GM21528 (cell line): ENCODE data around the gene TRUB2.
"Not testable (repeated sequence)": the region's sequence is repeated elsewhere in the genome, so short reads cannot be mapped to it uniquely, and the experiment has no call there.

Source experiments
- ATAC-seq: cut with Tn5 transposase; IDR thresholded peaks from one replicate; pipeline ENCODE4 v1.9.1; 2021; ENCODE audit warnings: mild to moderate bottlenecking, moderate library complexity; ENCODE audit not compliant: unreplicated experiment, low FRiP score

TRUB2 gene

DNA sequence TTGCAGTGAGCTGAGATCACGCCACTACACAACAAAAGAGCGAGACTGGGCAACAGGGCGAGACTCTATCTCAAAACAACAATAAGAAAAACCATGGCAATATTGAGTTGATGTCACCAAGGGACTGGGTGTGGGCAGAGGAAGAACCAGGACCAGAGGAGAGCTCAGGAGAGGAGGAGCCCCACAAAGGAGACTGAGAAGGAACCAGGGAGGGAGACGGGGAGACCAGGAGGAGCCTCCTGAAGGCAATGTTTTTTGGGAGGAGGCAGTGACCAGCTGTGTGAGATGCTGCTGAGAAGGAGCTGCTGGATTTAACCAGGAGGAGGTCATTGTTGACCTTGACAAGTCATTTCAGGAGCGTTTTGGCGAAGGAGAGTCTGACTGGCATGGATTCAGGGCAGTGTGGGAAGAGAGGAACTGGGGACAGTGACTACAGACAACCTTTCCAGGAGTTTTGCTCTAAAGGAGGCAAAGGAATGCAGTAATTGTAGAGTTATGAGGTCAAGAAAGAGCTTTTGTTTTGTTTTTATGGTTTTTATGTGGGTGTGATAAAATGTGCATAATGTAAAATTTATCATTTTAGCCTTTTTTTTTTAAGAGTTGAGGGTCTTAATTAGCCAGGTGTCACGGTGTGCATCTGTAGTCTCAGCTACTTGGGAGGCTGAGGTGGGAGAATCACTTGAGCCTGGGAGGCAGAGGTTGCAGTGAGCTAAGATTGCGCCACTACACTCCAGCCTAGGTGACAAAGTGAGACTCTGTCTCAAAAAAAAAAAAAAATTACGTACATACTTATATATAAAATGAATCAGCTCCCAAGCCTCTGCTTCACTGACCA, 17.9 kb downstream of the TRUB2 start:
- no peak for ATAC-seq

GRCh38 chr9:128298535-128299482, 23.4 kb downstream of the TRUB2 start:
- ATAC-seq: no peak

DNA sequence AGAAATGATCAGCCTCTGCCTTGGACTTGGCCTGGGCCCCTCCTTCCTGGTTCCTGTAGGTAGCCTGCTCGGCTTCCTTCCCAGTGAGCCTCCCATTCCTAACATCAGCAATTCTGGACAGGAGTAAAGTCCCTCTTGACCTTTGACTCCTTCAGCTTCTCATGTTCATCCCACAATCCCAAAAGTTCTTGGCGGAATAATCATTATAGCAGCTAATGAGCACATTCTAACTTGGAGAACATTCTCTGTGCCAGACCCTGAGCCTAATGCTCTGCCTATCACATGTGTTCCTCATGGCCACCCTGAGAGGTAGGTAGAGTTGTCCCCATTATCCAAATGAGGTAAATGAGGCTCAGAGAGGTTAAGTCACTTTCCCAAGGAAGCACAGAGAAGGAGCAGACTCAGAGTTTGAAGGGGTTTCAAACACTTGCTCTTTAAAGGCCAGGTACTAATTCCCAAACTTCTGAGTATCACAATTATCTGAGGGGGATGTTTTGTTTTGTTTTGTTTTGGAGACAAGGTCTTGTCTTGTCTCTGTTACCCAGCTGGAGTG, 24.9 kb downstream of the TRUB2 start:
- ATAC-seq: no peak

- no peak for ATAC-seq
Measured at GRCh38 chr9:128296340-128297220, 25.7 kb downstream of the TRUB2 start.

DNA sequence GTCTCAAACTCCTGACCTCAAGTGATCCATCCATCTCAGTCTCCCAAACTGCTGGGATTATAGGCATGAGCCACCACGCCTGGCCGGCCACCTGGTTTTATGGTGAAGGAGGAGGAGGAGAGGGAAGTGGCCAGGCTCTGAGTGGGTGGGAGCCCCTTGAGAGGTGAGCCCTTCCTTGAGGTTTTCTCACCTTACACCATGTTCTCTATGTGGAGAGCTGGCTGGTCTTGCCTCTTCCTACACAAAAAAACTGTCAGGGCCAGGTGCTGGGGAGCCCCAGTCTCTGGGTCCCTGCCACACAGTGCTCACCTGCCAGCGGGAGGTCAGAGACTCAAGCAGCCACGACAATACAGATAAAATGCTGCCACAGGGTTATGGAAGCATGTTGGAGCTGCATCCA, 28.1 kb downstream of the TRUB2 start:
- no peak for ATAC-seq

- ATAC-seq: no peak
Measured at GRCh38 chr9:128293091-128293490, 29.2 kb downstream of the TRUB2 start.

DNA sequence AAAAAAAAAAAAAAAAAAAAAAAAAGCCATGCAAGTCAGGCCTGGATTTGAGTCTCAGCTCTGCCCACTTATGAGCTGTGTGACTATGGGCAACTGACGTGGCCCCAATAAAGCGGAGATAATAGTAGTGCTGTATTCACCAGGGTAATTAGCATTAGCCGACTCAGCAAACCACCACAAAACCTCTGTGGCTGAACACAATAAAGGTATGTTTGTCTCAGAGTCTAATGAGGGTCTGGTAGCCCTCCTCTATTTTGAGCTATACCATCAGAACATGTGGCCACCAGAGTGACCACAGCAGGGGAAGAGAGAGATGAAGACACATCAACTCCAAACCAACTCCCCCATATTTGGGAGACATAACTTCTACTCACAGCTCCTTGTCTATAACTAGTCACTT, 30.2 kb downstream of the TRUB2 start:
- ATAC-seq: no peak

DNA sequence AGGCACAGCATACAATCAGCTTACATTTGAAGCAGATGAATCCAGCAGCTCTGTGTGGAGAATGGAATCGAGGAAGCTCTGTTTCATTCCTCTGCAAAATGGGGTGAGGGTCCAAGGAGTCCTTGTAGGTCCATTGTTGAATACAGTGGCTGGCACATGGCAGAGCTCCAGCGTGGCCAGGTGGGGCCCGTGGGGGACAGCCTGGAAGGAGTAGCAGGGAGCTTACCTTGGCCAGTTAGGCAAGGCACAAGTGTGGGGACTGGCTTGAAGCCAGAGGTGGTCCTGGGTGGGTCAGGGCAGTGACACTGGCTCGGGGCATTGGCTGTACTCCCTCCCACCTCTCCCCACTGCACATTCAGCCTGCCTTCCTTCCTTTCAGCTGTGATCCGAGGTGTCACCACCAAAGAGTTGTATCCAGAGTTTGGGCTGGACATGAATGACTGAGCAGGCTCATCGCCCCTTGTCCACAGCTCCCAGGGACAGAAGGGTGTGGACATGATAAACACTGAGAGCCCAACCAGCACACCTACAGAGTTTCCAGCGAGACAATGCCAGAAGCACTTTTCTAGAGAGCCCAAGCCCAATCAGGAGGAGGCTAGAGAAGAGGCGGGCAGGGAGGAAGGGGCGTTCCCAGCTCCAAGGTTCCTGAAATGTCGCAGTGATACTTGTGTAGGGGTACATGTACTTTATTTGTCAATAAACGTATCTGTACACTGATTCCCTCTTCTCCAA, 33.8 kb downstream of the TRUB2 start:
- no peak for ATAC-seq

DNA sequence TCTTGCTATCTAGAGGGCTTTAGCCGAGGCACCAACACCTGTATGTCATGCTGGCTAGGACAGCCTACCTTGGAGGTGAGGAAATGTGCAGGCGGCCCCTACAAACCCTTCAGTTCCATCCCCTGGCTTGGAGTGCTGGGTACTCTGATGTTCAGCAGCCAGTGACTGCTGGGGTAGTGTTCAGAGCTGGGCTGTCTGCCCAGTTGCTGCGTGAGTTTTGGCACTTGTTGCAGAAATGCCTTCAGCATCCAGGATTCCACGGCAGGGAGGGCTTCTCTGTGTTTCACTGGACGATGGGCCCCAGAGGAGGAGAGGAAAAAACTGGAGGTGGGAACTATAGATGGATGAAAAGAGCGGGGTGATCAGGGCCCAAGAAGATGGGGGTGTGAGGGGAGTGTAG, 35.8 kb downstream of the TRUB2 start:
- no peak for ATAC-seq

DNA sequence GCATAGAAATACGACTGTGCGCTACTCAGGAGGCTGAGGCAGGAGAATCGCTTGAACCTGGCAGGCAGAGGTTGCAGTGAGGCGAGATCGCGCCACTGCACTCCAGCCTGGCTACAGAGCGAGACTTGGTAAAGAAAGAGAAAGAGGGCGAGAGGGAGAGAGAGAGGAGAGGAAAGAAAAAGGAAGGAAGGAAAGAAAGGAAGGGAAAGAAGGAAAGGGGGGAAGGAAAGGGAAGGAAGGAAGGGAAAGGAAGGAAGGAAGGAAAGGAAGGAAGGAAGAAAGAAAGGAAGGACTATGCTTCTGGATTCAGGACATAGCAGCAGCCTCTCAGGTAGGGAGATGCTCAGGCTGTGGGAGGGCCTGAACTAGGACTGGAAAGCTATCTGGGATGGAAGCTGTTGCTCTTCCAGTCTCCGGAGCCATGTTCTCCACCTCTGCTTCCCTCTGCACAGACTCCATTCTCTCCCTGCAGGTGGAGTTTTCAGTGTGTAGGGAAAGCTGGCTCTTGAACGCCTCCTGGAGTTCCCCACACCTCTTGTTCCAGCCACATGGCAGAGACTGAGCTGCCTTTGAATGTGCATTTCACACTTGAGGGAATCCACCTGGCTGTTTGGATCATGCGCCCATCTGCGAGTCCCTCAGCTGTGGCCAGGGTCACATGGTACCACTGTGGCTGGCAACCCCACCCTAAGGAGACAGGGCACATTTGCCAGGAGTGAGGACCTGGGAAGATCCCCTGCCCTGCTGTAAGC, 37.0 kb downstream of the TRUB2 start:
- no peak for ATAC-seq

- no peak for ATAC-seq
Measured at GRCh38 chr9:128282500-128282899, 39.7 kb downstream of the TRUB2 start.

GRCh38 chr9:128280084-128280622, 42.1 kb downstream of the TRUB2 start:
- ATAC-seq: no peak

DNA sequence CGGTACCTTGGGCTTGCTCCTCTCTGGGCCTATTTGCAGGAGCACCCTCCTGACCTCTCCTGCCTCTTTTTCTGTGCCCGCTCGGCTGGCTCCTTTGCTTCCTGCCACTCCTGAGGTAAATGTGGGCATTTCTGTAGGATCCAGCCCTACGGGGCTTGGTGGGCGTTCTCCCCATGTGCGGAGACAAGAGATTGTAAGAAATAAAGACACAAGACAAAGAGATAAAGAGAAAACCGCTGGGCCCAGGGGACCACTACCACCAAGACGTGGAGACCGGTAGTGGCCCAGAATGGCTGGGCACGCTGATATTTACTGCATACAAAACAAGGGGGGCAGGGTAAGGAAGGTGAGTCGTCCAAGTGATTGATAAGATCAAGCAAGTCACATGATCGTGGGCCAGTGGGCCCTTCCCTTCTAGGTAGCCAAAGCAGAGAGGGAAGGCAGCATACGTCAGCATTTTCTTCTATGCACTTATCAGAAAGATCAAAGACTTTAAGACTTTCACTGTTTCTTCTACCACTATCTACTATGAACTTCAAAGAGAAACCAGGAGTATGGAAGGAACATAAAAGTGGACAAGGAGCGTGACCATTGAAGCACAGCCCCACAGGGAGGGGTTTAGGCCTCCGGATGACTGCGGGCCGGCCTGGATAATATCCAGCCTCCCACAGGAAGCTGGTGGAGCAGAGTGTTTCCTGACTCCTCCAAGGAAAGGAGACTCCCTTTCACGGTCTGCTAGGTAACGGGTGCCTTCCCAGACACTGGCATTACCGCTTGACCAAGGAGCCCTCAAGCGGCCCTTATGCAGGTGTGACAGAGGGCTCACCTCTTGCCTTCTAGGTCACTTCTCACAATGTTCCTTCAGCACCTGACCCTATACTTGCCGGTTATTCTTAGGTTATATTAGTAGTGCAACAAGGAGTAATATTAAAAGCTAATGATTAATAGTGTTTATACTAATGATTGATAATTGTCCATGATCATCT, 42.9 kb downstream of the TRUB2 start:
- ATAC-seq: not testable (repeated sequence)

DNA sequence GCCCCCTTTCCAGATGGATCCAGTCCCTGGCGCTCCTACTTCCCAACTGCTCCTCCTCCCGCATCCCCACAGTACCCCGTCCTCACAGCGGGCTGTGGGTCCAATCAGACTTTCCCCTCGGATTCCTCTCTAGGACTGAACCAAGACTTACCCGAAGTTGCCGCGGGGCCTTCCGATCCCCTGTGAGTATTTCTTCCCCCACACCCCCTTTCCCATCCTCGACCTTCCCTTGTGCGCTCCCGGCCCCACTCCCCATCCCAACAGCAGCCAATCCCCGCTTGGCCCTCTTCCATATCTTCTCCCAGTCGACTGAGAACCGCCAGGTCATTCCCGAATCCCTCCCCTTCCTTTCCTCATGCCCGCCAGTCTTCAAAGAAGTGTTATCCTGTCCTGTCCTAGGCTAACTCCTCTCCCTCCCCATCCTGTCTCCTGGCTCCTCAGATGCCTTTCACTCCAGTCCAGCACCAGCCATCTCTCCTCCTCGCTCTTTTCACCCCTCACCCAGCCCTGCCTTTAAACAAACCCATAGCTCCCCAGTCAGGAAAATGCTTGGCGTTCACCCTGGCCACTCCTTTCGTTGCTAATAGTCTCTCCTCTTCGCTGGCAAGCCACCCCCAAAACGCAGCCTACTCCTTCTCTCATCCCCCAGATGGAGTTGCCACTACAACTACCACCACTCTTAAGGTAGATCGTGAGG, 45.5 kb downstream of the TRUB2 start:
- no peak for ATAC-seq

DNA sequence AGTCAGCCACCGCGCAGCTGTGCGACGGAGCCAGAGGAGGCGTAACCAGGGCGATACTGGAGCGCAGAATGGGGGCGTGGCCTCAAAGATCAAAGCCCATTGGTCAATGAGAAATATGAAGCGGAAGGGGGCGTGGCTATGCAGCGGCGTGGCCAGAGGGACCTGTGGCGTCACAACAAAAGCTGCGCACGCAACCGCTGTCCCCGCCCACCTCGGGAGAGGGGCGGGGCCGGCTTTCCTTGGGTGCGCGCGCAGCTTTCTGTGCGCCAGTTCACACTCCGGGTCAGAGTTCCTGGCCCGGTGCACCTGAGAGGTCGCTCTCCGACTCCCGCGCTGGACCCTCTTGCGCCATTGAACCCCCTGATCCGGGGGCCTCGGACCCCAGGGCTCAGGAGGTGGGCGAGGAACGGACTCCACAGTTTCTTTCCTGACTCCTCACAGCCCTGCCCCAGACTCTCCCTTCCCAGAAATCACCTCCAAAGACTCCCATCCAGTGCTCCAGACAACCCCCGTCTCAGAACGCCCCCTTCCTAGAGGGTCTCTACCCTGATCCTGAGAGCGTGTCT, 46.2 kb downstream of the TRUB2 start, which contains the start of gene SWI5:
Gene SWI5, plus strand, starts transcription at position 269 of the 566 bp plus-strand sequence.
- peak; percentile 95 for ATAC-seq
